SK-N-SH (cell line): Measurements from ENCODE around the gene CD46.

ENCODE experiments used
- CTCF ChIP-seq: fragments of 200-600 bp; sonication (generic); IDR thresholded peaks from 2 replicates; pipeline ENCODE4 v1.6.1; 2017; ENCODE audit warnings: antibody characterized with exemption, mild to moderate bottlenecking, moderate library complexity
- TCF12 ChIP-seq: IDR thresholded peaks from 2 replicates; pipeline ENCODE4 v1.4.0; 2012
- YY1 ChIP-seq: IDR thresholded peaks from 2 replicates; pipeline ENCODE4 v1.4.0; 2012; ENCODE audit warnings: low read depth, mild to moderate bottlenecking

DNA sequence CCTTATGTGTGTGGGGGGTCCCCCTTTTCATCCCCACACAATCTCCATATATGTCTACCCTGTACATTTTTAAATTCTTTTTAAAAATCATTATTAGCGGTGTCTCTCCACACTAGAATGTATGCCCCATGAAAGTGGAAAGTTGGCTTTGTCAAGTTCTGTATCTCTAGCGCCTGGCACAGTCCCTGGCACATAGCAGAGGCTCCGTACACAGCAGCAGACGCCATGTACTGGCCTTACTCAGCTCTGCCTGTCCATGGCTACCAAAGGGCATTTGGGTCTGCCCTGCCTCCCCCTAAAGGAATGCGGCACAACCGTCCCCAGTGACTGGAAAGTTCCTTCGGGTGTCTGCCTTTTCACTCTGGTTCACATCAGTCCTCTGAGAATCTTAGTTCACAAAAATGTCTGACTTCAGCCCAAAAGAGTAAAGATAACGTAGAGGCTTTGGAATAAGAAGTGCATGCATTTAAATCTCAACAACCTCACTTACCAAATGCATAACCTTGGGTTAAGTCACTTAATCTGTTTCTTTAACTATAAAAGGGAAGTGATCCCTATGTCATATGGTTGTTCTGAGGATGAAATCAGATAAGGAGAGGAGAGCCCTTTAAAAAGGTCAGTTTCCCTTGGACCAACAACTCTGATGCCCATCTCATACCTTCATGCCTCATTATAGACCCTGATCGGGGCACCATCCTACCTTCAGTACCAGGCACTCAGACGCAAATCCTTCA, 61.1 kb downstream of the CD46 start:
- no peak for TF ChIP-seq YY1
- no peak for TF ChIP-seq CTCF
- no peak for TF ChIP-seq TCF12
